DMS114 treated with DMSO at 0.1 percent for 48 hours (cell line): ENCODE data around the gene MRTFA.
"Not testable (repeated sequence)": the region's sequence is repeated elsewhere in the genome, so short reads cannot be mapped to it uniquely, and the experiment has no call there.

ENCODE experiments used
- DNase-seq: peaks from one replicate; lab custom pipeline; 2025; ENCODE audit not compliant: unreplicated experiment; lab: John Stamatoyannopoulos, UW

The MRTFA gene

DNA sequence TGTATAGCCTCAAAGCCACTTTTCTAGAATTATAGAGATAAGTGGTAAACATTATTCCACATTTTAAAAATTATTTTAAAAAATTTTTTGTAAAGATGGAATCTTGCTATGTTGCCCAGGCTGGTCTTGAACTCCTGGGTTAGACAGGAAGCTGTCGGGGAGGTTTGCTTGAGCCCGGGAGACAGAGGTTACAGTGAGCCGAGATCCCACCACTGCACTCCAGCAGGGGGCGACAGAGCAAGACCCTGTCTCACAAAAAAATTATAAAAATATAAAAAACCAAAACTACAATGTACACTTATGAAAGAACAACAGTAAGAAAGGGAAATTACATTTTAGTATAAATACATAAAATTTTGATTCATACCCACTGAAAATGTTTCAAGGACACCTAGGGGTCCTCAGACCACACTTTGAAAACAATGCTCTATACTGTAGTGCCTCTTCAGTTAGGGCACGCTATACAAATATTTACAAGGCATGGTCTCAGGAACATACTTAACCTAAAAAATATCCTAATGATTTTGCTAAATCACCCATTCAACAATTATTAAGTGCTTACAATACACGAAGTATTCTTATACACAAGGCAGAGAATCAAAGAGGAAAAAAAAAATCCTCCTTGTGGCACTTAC lies 111.2 kb downstream of the MRTFA start:
- no peak for DNase-seq

- no peak for DNase-seq
Observed at GRCh38 chr22:40524392-40525249, 111.9 kb downstream of the MRTFA start.

DNA sequence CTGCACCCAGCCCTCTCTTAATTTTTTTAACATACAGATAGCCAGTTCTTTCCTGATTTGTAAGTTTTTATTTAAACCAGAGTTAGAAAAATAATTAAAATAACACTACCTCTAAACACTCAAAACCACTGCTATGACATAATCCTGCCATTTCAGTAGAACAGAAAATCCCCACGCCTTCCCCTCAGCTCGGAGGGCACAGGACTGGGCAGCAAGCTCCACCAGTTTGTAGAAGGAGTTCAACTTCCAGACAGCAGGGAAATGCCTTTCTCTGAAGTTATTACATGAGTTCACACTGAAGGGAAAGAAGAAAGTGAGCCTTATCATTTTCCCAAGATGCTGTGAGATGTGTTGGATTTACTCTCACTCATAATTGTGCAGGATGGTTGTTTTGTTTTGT lies 114.4 kb downstream of the MRTFA start:
- DNase-seq: no peak

GRCh38 chr22:40521046-40521445 lies 115.5 kb downstream of the MRTFA start:
- DNase-seq: no peak

- DNase-seq: no peak
Observed at GRCh38 chr22:40520562-40520961, 116.0 kb downstream of the MRTFA start.

DNA sequence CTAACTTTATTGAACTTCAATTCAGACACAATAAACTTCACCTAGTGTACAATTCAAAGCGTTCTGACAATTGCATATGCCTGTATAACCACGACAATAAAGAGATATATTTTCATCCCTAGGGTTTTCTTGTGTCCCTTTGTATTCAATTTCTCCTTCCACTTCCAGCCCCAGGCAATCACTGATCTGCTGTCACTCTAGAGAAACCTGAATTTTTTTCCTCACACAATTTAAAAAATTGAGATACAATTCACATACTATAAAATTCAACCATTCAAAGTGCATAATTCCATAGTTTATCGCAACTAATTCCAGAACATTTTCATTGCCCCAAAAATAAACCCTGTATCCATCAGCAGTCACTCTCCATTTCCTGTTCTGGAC lies 116.6 kb downstream of the MRTFA start:
- no peak for DNase-seq

- DNase-seq: no peak
Observed at GRCh38 chr22:40519284-40519947, 117.1 kb downstream of the MRTFA start.

GRCh38 chr22:40518840-40519239 lies 117.7 kb downstream of the MRTFA start:
- no peak for DNase-seq

DNA sequence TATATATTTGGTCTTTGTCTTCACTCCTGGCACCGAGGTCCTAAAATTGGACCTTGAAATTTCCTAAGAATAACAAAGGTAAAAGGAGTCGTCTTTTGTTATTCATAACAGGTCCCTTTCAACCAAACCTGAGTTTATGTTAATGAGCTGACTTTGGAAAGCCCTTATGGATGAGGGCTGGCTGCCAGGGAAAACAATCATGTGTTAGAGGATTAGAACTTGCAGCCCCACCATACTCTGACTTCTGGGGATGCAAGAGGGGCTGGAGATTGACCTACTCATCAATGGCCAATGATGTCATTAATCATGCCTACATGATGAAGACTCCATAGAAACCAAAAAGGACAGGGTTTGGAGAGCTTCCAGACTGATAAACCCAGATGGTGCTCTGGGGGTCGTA lies 118.9 kb downstream of the MRTFA start:
- no peak for DNase-seq

DNA sequence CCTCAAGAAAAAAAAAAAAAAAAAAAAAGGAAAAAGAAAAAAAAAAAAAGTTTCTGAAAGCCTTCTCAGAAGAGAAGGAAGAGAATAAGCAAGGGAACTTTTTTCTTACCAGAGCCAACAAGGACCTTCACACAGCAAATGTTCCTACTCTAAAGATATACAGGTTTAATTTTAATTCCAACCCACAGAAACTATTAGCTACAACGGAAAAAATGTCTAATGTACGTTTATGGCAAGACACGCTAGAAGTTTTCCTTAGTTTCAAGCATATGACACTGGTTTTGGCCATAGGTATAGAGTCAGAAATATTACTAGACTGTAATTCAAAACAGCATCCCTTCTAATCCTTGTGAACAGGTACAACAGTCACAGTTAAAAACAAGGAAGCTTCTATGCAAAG lies 120.1 kb downstream of the MRTFA start:
- DNase-seq: no peak

GRCh38 chr22:40512426-40513136 lies 123.9 kb downstream of the MRTFA start:
- no peak for DNase-seq

- no peak for DNase-seq
Observed at GRCh38 chr22:40511604-40512003, 124.9 kb downstream of the MRTFA start.

DNA sequence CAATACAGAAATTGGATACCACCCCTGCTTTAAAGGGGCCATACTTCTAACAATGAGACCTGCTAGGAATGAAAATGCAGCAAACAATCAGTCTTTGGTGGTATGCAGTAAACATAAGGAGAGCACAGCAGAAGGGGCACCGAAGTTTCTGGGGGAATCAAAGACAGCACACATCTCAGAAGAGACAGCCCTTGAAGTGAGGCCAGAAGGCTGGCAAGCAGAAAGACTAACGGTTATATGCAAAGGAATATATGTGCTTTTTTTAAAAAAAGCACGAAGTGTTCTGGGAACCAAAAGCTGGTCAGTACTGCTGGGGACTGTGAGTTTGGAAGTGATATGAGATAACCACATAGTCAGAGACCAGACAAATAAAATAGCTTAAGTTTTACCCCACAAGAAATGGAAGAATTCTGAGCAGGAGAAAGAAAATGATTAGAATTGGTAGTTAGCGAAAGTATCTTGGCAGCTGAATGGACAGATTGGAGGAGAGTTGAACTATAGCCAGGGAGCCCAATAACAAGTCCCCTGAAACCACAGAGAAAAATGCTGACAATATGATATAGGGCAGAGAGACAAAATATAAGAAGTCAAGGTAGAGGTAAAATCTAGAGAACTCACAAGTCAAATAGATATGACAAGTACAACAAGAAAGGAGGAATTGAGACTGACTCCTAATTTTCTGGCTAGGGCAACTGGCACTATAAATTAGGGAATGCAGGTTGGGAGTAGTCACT lies 125.7 kb downstream of the MRTFA start:
- no peak for DNase-seq

DNA sequence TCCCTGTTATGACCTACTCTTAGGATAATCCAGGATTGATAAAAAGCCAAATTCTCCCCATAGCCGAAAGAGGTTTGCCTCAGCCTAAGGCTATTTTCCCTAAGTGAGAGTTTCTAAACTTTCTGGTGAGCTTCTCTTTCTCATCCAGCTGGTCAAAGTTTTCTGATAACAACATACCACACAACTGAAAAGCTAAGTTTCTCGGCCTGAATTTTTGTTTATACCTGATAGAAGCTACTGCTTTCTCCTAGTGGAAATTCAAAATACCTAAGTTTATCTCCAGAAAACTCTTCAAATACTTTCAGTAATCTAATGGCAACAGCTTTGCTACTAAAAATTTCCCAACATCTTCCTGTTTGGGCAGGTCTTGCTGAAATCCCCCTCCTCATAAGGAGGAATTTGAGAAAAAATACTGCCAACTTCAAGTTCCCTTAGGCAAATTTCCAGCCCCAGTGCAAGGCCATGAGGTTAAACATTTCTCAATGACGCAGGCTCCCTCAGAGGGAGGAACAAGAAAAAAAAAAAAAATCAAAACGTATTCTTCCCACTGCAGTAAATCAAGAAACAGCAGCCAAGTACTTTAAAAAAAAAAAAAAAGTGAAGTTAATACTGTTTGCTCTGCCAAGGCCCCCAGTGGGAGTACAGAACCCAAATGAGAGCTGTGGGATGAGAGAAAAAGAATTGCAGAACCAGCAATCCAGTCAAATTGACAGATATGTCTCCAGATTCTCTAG lies 127.0 kb downstream of the MRTFA start:
- DNase-seq: no peak

DNA sequence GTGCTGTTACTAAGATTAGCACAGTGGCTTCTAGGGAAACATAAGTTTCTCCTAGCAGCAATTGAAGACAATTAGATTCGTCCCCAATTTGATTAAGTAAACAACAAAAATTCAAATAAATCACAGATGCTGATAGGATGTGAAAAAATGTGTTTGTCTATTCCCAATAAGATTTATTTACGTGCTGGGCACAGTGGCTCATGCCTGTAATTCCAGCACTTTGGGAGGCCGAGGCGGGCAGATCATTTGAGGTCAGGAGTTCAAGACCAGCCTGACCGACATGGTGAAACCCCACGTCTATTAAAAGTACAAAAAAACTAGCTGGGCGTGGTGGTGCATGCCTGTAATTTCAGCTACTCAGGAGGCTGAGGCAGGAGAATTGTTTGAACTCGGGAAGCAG lies 128.5 kb downstream of the MRTFA start:
- DNase-seq: not testable (repeated sequence)

DNA sequence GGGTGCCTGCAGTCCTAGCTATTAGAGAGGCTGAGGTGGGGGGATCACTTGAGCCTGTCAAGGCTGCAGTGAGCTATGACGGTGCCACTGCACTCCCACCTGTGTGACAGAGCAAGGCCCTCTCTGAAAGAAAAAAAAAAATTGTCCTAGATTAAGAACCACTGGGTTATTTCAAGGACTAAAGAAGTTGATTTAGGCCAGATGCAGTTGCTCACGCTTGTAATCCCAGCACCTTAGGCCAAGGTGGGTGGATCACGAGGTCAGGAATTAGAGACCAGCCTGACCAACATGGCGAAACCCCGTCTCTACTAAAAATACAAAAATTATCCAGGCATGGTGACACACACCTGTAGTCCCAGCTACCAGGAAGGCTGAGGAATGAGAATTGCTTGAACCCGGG lies 129.0 kb downstream of the MRTFA start:
- no peak for DNase-seq

- no peak for DNase-seq
Observed at GRCh38 chr22:40506762-40507161, 129.8 kb downstream of the MRTFA start.

DNA sequence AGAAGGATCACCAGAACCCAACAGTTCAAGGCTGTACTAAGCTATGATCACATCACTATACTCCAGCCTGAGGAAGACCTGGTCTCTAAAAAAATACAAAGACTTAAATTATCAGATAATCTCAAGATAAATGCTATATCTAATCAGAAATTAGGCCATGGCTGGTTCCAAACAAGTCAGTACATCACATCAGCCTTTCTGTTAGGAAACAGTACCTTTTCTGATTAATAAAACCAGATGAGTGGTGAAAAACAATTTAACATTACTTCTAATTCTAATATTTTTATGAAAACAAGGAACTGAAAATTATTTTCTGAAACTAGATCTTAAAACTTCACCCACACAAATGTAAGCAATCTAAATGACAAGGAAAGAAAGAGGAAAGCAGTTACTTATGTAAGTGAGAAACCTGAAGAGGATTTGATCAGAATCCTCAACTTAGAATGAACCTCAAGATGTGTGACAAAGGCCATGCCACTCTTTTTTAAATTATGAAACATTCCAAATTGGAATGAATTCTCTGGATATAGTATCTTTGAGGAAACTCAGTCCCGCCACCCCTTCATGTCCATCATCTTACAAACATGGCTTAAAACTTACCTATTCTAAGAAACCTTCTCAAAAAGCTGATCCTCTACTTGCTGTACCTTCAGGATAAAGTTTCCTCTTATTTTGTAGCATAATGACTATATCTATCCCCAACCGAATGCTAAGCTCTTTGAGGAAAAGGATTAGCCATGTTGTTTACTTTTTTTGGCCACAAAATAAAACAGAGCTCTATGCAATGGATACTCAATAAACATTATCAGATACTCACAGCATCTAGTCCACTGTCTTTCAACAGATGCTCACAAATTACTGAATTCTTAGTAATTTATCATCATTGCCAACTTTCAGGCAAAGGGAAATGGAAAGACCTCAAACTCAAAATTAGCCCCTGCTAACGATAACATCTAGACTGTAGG lies 132.0 kb downstream of the MRTFA start:
- no peak for DNase-seq

- DNase-seq: no peak
Observed at GRCh38 chr22:40502919-40503318, 133.6 kb downstream of the MRTFA start.
